HepG2 (cell line): ENCODE data around the gene B3GALNT1. TPM values are rescaled to one million over a fixed set of nuclear protein-coding genes. Genes with fewer than 3 reads are reported as not detected.

Source experiments
- ATAC-seq: fragments of 200-7000 bp; cut with Tn5 transposase; 3 replicates; pipeline ENCODE4 v1.9.1; 2020; ENCODE audit warnings: mild to moderate bottlenecking, moderate library complexity
- BruUV-seq: library from RNA; stranded (reverse); fragments of 400-500 nt; replicated peaks from 2 replicates; lab custom pipeline; 2021; lab: Mats Ljungman, UMichigan
- CTCF ChIA-PET: fragments of 300-600 bp; formaldehyde crosslinking; extraction: SDS; loops from one replicate; lab custom pipeline; 2021; ENCODE audit warnings: low total read pairs, inconsistent platforms, low intra/inter-chr PET ratio; lab: Yijun Ruan, JAX
- POLR2A ChIA-PET: fragments of 350-600 bp; sonication (Branson Sonifier 250); formaldehyde crosslinking; loops from one replicate; lab custom pipeline; 2020; ENCODE audit warnings: antibody characterized with exemption, inconsistent platforms; lab: Yijun Ruan, JAX
- DNase-seq: peaks from one replicate; pipeline ENCODE4 v3.0.0-alpha.2; 2015; ENCODE audit warnings: low spot score
- FAIRE-seq: peaks from 3 replicates; lab custom pipeline; 2011; peaks lifted over from hg19 to GRCh38; lab: Jason Lieb, UNC
- H2AFZ ChIP-seq: one replicate; pipeline ENCODE4 v1.6.1; 2011; ENCODE audit warnings: low read length, inconsistent platforms
- H3K27ac ChIP-seq: fragments of 300-600 bp; 3 replicates; pipeline ENCODE4 v1.8.0; 2011; ENCODE audit warnings: mixed run types, mild to moderate bottlenecking, mixed read lengths, low read length, inconsistent platforms; ENCODE audit not compliant: insufficient read depth; ENCODE audit errors: extremely low read length
- H3K27me3 ChIP-seq, 2 experiments: fragments of 200-600 bp in 1 of 2; 2 replicates in 1 of 2; 3 replicates in 1 of 2; pipeline versions ENCODE4 v1.6.0 to v1.8.0; 2011; ENCODE audit warnings: low read length in 2 of 2, mild to moderate bottlenecking in 2 of 2, moderate library complexity in 2 of 2, inconsistent platforms in 1 of 2; ENCODE audit not compliant: insufficient read depth in 2 of 2, control insufficient read depth in 1 of 2
- H3K36me3 ChIP-seq, 2 experiments: fragments of 200-600 bp in 1 of 2; replicated peaks in 1 of 2; 2 replicates in 1 of 2; 3 replicates in 1 of 2; pipeline versions ENCODE4 v1.5.1 to v1.8.0; 2011; ENCODE audit warnings: low read length in 2 of 2, inconsistent platforms in 1 of 2; ENCODE audit not compliant: insufficient read depth in 2 of 2, control insufficient read depth in 1 of 2
- H3K4me1 ChIP-seq: 2 replicates; pipeline ENCODE4 v1.5.1; 2012; ENCODE audit warnings: low read length, inconsistent platforms; ENCODE audit not compliant: insufficient read depth
- H3K4me2 ChIP-seq: 2 replicates; pipeline ENCODE4 v1.6.0; 2011; ENCODE audit warnings: low read depth, low read length, inconsistent platforms
- H3K4me3 ChIP-seq, 3 experiments: fragments of 200-600 bp in 1 of 3; sonication (generic), shearing (Covaris generic) in 1 of 3; replicated peaks in 1 of 3; 2 replicates each; pipeline ENCODE4 v1.5.1; 2011 to 2016; ENCODE audit warnings: low read length in 3 of 3, inconsistent platforms in 2 of 3, low read depth in 2 of 3, mild to moderate bottlenecking in 2 of 3, control low read depth in 1 of 3, mixed read lengths in 1 of 3; ENCODE audit not compliant: insufficient read depth in 1 of 3
- H3K79me2 ChIP-seq: one replicate; pipeline ENCODE4 v1.6.1; 2011; ENCODE audit warnings: low read length, inconsistent platforms; ENCODE audit not compliant: insufficient read depth
- H3K9ac ChIP-seq: 2 replicates; pipeline ENCODE4 v1.6.0; 2011; ENCODE audit warnings: mild to moderate bottlenecking, low read depth, low read length, inconsistent platforms; ENCODE audit not compliant: insufficient read depth
- H3K9me3 ChIP-seq: 2 replicates; pipeline ENCODE4 v1.5.1; 2012; ENCODE audit warnings: mild to moderate bottlenecking, low read length
- H4K20me1 ChIP-seq: 2 replicates; pipeline ENCODE4 v1.6.0; 2011; ENCODE audit warnings: inconsistent platforms, mild to moderate bottlenecking, low read length, moderate library complexity; ENCODE audit not compliant: insufficient read depth
- CREBL2 ChIP-seq: sonication (generic); formaldehyde crosslinking; IDR thresholded peaks from 2 replicates; pipeline ENCODE4 v1.8.1; 2023; ENCODE audit warnings: missing genetic modification reagents, mild to moderate bottlenecking, borderline replicate concordance
- FLYWCH1 ChIP-seq: sonication (generic); formaldehyde crosslinking; IDR thresholded peaks from 2 replicates; pipeline ENCODE4 v1.8.1; 2023; ENCODE audit warnings: mild to moderate bottlenecking, missing genetic modification reagents
- KIAA2018 ChIP-seq: sonication (generic); formaldehyde crosslinking; IDR thresholded peaks from 2 replicates; pipeline ENCODE4 v1.5.0; 2020; ENCODE audit warnings: mild to moderate bottlenecking, missing genetic modification reagents, borderline replicate concordance
- KLF12 ChIP-seq: sonication (generic); formaldehyde crosslinking; IDR thresholded peaks from 2 replicates; pipeline ENCODE4 v1.4.0; 2020; ENCODE audit warnings: missing genetic modification reagents, borderline replicate concordance
- TBX3 ChIP-seq: fragments of 450-650 bp; IDR thresholded peaks from 2 replicates; pipeline ENCODE4 v1.6.1; 2017; ENCODE audit warnings: antibody characterized with exemption, mild to moderate bottlenecking, inconsistent platforms, borderline replicate concordance
- TFDP1 ChIP-seq: IDR thresholded peaks from 2 replicates; pipeline ENCODE4 v1.6.1; 2016; ENCODE audit warnings: missing compliant biosample characterization, missing genetic modification reagents, borderline replicate concordance
- ZFP91 ChIP-seq: sonication (generic); formaldehyde crosslinking; IDR thresholded peaks from 2 replicates; pipeline ENCODE4 v1.9.0; 2022; ENCODE audit warnings: missing genetic modification reagents, mild to moderate bottlenecking, borderline replicate concordance
- ZNF138 ChIP-seq: sonication (generic); formaldehyde crosslinking; IDR thresholded peaks from 2 replicates; pipeline ENCODE4 v1.5.0; 2020; ENCODE audit warnings: mild to moderate bottlenecking, low read depth, missing genetic modification reagents
- ZNF44 ChIP-seq: sonication (generic); formaldehyde crosslinking; IDR thresholded peaks from 2 replicates; pipeline ENCODE4 v1.5.1; 2020; ENCODE audit warnings: mild to moderate bottlenecking, missing genetic modification reagents
- ZNF446 ChIP-seq: sonication (generic); formaldehyde crosslinking; IDR thresholded peaks from 2 replicates; pipeline ENCODE4 v1.5.0; 2020; ENCODE audit warnings: mild to moderate bottlenecking, missing genetic modification reagents
- WGBS: methylation state at CpG from one replicate; pipeline ENCODE4 v1.1.6; 2017; ENCODE audit warnings: low lambda C conversion rate; 5-methylcytosine and 5-hydroxymethylcytosine counted together
- in situ Hi-C: cut with HindIII; loops from 2 replicates; pipeline ENCODE4 v1.10.0; 2017; ENCODE audit warnings: low pct_unique_long_range_greater_than_20kb; ENCODE audit not compliant: extremely low pct_ligation_motif_present
- intact Hi-C: fragments of 100-400 bp; cut with micrococcal nuclease; formaldehyde crosslinking; loops from one replicate; pipeline ENCODE4 v1.10.0; 2022; ENCODE audit not compliant: unreplicated experiment
- polyA plus RNA-seq, 8 experiments: library from polyadenylated mRNA; depleted of rRNA in 3 of 8; stranded (reverse) in 7 of 8; unstranded in 1 of 8; fragments of >200 nt; fragmentation: Illumina TruSeq in 4 of 8; extraction: Trizol in 4 of 8; gene quantifications; 2 replicates each; pipeline versions ENCODE4 v1.2.1 to v1.2.3, GENCODE V29; 2011 to 2016; ENCODE audit warnings: low read depth in 4 of 8, missing spikeins in 1 of 8, mixed read lengths in 1 of 8; ENCODE audit not compliant: insufficient read depth in 1 of 8
- total RNA-seq, 5 experiments: library from RNA; depleted of rRNA; stranded (reverse); fragments of >200 nt; fragmentation: Illumina TruSeq; extraction: Trizol; gene quantifications; 2 replicates each; pipeline ENCODE4 v1.2.3, GENCODE V29; 2016; ENCODE audit warnings: low read depth in 1 of 5

Gene B3GALNT1
- total and polyA plus RNA-seq, 2 of the 13 experiments (the other 11 are each of a cell fraction or from before 2014, with no cell fraction given), result not detected

- TF ChIP-seq KIAA2018 (CRISPR knock-in tag) (no peak), ZNF138 (CRISPR knock-in tag) (no peak), ZNF44 (CRISPR knock-in tag) (no peak), CREBL2 (CRISPR knock-in tag) (no peak), ZNF446 (CRISPR knock-in tag) (no peak), TBX3 (no peak), ZFP91 (no peak), FLYWCH1 (CRISPR knock-in tag) (no peak), KLF12 (CRISPR knock-in tag) (no peak), TFDP1 (CRISPR knock-in tag) (no peak)
- H4K20me1 ChIP-seq, result no peaks in the 10 kb centered on the region
- peaks cover 16% of the 10 kb centered on the region for H3K9me3 ChIP-seq
- H2AFZ ChIP-seq, result no peak overlapping the region
- H3K4me1 ChIP-seq, result no peaks in the 10 kb centered on the region
- H3K9ac ChIP-seq, result no peak overlapping the region
- H3K36me3 ChIP-seq, result no peaks in the 10 kb centered on the region
- no peak overlapping the region for H3K4me2 ChIP-seq
- no peak overlapping the region for H3K4me3 ChIP-seq
- H3K79me2 ChIP-seq, result no peaks in the 10 kb centered on the region
- no peak for FAIRE-seq
- in situ Hi-C loops (no loop called here), intact Hi-C loops (no loop called here)
- no TSS peak for BruUV-seq
- H3K27me3 ChIP-seq, result no peaks in the 10 kb centered on the region
- WGBS, result 0% methylated on average over 2 of the region's 2 CpGs
- POLR2A ChIA-PET, result no interaction called here
- CTCF ChIA-PET, result no interaction called here
- H3K27ac ChIP-seq, result no peak overlapping the region
- DNase-seq, result no peak
- no peak for ATAC-seq
Measured at GRCh38 chr3:161126495-161126894, 21.3 kb upstream of the B3GALNT1 start.
